Measurements from ENCODE around the gene PALLD. TPM values are rescaled to one million over a fixed set of nuclear protein-coding genes. Genes with fewer than 3 reads are reported as not detected.
A peak's percentile ranks its signal among the peaks of the same experiment; 100 is the strongest.

Gene PALLD
- total RNA-seq, 1 donor from 2014 or later: 45.6 TPM

- no peak for DNase-seq (ENCODE audit: low read depth)
- TF ChIP-seq CTCF (conservative IDR thresholded peaks at IDR 0.05; ENCODE audit: low read depth, low read length): no peak
- no peak overlapping the region for H3K4me3 ChIP-seq (ENCODE audit: low read depth, low read length)
Measured at GRCh38 chr4:168857546-168858314, 360.9 kb downstream of the PALLD start.

DNA sequence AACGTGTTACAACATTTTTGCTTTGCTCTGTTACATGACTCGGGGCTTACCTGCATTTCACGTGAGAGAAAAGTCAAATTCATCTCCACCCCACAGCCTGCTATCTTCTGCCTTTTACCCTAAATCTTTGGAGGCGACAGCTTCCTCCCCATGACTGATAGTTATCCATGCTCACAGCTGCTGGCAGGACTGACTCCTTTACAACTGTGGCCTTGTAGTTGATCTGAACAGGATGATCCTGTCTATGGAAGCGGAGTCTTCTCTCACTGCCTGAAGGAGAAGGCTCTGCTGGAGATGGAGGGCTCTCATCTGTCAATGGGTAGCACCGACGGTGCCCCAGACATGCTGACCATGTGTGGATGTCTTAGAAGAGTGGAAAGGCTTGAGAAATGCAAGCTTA is 362.2 kb downstream of the PALLD start:
- TF ChIP-seq CTCF (conservative IDR thresholded peaks at IDR 0.05; ENCODE audit: low read depth, low read length): no peak

GRCh38 chr4:168859888-168860694 is 363.2 kb downstream of the PALLD start:
- no peak for TF ChIP-seq CTCF (conservative IDR thresholded peaks at IDR 0.05; ENCODE audit: low read depth, low read length)
- peak; percentile 49 for DNase-seq (ENCODE audit: low read depth)

More for the DNA sequence above, 362.2 kb downstream of the PALLD start:
- DNase-seq (ENCODE audit: low read depth): no peak
- no peak overlapping the region for H3K4me3 ChIP-seq (ENCODE audit: low read depth, low read length)

DNA sequence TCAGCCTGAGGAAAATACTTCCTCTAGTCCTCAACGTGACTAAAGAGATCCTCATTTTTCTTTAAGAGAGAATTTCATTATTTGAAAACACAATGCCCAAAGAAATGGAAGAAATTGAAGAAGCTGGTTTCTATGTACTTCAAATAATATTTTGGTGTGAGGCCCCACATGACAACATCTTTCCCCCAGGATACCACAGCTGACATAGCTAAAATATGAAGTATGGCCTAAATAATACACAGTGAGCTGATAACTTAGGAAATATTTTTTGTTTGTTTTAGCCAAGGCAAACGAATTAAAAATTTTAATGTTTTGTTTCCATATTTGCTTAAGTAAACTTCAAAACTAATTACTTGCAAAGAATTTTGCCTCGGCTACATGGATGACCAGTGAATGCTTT is 364.0 kb downstream of the PALLD start:
- H3K4me3 ChIP-seq (ENCODE audit: low read depth, low read length): no peak overlapping the region
- no peak for DNase-seq (ENCODE audit: low read depth)
- no peak for TF ChIP-seq CTCF (conservative IDR thresholded peaks at IDR 0.05; ENCODE audit: low read depth, low read length)

More at GRCh38 chr4:168859888-168860694, 363.2 kb downstream of the PALLD start:
- H3K4me3 ChIP-seq (ENCODE audit: low read depth, low read length): no peak overlapping the region

DNA sequence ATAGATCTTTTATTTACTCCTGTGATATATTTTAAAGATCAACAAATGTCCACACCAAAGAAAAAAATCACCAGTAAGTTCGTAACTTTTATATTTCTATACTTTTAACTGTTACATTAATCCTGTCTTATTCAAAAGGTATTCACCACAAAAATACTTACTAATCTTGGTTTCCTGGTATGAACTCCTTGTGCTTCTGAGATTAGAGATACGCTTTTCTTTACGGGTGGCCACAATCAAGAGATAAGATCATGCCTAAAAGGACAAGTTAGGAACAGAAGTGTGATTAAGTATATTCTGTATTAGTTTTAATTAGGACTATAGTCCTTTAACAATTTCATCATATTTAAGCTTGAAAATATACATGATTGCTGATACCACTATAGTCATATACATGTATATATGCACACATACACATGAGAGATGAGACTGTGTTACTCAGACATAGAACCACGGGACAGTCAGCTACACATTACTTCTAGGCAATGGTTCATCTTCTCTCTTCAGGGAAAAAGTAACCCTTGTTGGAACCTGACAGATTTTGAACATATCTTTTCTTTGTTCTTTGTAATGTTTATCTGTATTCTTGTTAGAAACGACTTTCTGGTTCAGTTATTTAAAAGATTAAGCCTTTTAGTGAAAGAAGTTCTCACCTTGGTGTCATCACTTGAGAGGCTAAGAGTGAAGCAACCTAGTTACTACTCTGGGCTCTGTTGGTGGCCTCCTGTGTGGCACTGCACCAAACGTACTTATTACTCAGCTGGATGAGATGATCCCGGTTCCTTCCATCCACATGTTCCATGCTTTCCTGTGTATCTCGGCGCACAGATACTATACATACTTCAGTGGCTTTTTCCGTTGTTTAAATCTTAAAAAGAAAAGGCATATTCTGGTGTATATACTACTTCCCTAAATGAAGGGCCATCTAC is 367.1 kb downstream of the PALLD start:
- no peak for DNase-seq (ENCODE audit: low read depth)
- TF ChIP-seq CTCF (conservative IDR thresholded peaks at IDR 0.05; ENCODE audit: low read depth, low read length): no peak
- no peak overlapping the region for H3K4me3 ChIP-seq (ENCODE audit: low read depth, low read length)

DNA sequence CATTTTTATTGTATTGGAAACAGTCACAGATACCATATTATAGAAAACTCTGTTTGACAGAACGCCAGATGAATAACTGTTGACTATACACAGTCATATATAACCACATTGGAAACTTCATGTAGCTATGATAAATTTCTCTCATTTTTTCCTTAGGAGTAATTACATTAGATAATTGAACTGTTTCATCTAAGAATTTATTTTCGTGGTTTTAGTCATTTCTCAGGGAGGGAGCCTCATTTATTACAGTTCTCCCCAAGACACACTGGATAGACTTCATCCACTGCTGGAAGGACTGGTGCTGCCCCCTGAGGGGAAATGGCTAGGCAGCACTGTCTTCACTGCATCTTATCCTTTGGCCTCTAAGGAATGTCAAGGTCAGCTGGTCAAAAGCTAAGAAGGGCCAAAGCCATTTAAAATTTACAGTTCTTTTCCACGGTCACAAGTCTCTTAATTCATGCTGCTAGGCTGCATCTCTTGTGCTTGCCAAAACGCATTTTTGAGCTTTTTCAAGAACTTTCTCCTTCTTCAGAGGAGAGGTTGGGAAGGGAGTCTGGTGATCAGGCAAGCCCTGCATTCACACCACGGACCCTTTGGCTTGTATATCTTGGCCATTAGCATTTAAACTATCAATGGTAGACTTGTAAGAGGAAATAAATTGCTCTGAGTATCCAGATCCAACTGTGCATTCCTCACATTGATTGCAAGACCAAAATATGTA is 368.1 kb downstream of the PALLD start:
- DNase-seq (ENCODE audit: low read depth): no peak
- TF ChIP-seq CTCF (conservative IDR thresholded peaks at IDR 0.05; ENCODE audit: low read depth, low read length): peak; percentile 48
- no peak overlapping the region for H3K4me3 ChIP-seq (ENCODE audit: low read depth, low read length)

All from epithelial cell of proximal tubule (primary cell).